HK-2 (cell line): ENCODE measurements around the gene CYP39A1.
"Not testable (repeated sequence)": the region's sequence is repeated elsewhere in the genome, so short reads cannot be mapped to it uniquely, and the experiment has no call there.

Experiments used
- DNase-seq: peaks from one replicate; pipeline ENCODE4 v3.0.0-alpha.2; 2018; ENCODE audit not compliant: unreplicated experiment

CYP39A1 gene

DNA sequence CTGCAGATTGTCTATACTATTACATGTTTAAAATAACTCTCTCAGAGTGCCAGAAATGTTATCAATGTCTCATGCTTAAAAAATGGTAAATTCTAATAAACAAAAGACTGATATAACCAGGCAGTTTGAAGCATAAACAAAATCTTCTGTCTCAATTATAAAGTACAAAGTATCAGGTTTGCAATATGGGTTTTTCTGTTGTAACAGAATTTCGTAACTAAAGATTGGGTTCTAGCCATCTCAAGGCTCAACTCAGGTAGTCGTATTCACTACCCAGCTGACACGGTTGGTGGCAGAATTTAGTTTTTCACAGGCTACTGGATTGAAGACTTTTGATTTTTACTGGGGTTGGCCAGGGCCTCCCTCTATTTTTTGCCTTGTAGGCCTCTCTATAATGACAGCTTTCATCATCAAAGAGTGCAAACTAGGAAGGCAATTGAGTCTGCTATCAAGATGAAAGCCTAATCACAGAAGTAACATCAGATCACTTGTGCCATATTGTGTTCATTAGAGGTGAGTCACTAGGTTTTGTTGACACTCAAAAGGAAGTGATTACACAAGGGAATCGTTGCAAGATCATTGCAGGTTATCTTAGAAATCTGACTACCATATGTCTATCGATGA, 3.6 kb downstream of the CYP39A1 start:
- DNase-seq, result no peak

DNA sequence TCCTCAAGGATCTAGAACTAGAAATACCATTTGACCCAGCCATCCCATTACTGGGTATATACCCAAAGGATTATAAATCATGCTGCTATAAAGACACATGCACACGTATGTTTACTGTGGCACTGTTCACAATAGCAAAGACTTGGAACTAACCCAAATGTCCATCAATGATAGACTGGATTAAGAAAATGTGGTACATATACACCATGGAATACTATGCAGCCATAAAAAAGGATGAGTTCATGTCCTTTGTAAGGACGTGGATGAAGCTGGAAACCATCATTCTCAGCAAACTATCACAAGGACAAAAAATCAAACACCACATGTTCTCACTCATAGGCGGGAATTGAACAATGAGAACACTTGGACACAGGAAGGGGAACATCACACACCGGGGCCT, 4.5 kb downstream of the CYP39A1 start:
- not testable (repeated sequence) for DNase-seq

DNA sequence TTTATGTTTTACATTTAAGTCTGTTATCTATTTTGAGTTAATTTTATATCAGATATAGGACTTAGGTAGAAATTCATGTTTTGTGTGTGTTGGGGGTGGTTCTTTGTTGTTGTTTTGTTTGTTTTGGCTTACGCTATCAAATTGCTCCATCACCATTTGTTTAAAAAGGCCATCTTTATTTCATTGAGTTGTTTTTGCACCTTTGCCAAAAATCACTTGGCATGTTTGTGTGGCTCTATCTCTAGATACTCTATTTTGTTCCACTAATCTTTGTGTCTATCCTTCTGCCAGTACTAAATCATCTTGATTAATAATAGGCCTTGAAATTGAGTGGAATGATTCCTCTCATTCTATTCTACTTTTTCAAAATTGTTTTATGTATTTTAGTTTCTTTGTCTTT, 7.4 kb downstream of the CYP39A1 start:
- DNase-seq, result no peak

DNA sequence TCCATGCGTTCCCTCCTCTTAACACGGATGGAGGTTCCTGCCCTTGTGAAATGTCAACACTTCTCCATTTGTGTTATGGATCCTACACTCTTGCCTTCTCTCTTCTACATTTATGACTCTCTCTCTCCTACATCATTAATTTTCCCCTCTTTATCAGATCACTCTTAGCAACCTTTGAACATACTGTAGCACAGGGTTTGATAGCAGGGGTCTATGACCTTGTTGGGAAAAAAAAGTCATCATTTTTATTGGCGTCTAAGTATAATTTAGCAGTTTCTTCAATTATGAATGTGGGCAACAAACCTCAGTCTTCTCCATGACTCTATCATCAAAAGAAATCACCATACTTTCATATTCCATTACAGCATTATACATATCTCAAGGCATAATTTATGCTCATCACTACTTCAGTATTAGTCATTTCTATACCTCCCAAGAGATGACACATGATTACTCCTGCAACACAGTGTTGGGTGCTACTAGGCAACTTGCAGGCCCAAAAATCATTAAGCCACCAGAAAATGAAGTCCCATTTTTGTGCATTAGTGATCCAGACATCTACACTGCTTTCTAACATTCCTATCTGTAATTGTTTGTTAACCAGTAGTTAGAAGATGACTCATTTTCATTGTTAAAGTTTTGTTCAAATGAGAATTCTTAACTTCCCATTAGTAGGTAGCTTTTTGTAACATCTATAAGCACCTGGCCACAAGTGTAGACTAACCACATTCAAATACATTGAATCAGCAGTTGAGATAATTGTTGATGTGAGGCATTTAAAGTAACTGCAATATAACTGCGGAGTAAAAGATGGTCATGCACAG, 9.5 kb downstream of the CYP39A1 start:
- no peak for DNase-seq

DNA sequence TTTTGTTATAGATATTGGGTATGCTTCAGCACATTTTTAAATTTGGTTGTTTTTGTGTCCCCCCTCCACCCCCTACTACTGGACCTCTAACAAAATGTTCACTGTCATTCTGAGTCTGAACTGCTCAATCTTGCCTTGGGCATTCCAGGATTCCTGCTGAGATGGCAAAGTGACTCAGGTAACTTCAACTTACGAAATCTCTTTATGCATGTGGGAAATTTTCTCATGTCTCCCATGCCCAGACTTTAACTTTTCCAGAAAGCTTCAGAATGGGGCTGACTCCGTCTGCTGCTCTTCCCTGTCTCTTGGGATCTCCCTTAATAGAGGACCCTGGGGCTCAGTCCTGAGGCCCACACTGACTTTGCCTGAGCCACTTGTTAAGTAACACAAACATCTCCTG, 14.0 kb downstream of the CYP39A1 start:
- DNase-seq, result no peak

DNA sequence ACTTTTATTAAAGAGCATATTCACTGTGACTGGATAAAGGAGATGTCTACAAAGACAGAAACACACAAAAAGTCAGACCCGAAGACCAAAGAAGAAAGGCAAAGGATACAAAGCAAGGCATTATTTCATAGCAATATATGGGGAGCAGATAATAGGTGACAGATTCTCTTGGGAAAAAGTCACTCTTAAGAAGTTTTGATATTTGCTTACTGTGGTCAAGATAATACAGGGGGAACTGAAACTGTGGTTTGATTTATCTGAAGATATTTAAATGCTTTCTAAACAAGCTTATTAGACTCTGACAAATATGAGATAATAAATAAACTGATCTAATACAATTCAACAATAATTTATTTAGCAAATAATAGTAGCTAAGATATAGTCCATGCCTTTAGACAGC, 14.7 kb downstream of the CYP39A1 start:
- no peak for DNase-seq

DNA sequence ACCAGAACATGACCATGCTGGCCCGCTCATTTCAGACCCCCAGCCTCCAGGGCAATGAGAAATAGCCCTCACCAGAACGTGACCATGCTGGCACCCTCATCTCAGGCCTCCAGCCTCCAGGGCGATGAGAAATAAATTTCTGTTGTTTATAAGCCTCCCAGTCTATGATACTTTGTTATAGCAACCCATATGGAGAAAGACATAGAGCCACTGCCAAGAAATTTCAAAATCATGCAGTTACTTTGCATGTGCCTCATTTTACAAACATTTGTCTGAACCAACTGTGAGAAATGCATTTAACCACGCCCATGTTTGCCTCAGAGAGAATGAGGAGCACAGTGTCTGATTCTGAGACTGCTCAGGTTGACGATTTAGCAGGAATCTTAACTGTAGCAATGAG, 15.5 kb downstream of the CYP39A1 start:
- no peak for DNase-seq

DNA sequence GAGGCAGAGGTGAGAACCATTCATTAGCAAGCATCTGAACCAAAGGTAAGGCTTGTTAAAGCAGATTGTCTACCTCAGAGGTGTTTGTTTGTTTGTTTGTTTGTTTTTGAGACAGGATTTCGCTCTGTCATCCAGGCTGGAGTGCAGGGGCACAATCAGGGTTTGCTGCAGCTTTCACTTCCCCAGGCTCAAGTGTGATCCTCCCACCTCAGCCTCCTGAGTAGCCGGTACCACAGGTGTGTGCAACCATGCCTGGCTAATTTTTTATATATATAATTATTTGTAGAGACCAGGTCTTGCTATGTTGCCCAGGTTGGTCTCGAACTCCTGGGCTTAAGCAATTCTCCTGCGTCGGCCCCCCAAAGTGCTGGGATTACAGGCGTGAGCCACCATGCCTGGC, 17.2 kb downstream of the CYP39A1 start:
- DNase-seq, result no peak

DNA sequence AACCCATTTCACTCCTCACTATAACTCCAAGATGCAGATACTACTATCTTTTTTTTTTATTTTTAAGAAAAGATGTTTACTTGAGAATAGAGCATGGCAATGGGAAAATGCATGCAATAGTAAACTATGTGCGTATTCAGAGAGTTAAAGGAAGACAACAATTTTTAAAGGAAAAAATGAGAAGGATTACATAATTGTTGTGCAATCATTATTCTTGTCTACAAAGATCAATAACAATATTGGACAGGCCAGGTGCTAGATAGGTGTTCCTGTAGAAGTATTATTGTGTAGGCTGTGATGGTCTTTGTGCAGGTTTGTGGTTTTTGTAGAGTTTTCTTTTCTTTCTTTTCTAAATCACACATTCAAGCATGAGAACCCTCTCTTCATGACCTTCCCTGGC, 20.6 kb downstream of the CYP39A1 start:
- DNase-seq, result no peak

DNA sequence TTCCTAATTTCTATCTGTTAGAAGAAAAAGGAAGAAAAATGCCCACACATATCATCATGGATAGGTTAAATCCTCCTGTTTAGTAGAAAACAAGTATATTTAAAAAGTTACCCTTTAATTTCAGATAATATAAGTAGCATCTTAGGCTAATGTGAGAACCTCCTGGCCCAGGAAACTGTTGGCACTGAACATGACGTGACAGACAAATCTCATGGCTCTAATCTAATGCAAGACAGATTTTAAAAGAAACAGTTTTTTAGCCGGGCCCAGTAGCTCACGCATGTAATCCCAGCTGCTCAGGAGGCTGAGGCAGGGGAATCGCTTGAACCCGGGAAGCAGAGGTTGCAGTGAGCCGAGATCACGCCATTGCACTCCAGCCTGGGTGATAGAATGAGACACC, 22.9 kb downstream of the CYP39A1 start:
- no peak for DNase-seq

DNA sequence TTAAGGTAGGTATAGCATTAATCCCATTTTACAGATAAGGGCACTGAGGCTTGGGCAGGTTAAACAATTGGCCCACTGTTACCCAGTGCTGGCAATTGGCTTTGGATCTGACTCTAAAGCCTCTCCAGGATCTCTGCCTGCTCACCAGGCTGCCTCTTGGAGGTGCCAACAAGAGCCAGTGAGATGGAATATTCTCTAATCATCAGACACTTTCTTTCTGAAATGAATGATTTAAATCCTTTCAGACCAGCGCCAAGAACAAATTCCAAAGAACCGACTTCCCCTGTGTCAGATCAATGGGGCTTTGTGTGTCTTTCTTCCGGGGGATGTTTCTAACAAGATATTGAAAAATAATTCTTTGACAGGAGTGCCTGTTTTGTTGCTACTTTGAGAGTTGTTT, 23.6 kb downstream of the CYP39A1 start:
- DNase-seq, result no peak

DNA sequence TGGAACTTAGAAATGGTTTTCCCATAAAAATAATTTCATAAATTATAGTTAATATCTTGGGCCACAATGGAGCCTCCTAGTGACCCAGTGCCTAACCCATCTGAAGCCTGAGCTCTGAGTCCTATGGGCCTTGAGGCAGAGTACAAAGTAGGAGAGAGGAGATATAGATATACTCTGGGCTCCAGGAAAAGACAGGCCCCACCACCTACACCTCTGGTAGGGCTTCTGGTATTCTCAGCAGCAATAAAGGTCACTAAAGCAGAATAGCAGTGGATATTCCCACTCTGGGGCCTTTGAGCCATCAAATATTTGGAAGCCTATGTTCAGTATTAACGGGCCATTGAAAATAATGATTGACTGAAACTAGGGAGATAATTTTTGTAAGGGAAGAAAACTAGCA, 24.1 kb downstream of the CYP39A1 start:
- DNase-seq, result no peak

DNA sequence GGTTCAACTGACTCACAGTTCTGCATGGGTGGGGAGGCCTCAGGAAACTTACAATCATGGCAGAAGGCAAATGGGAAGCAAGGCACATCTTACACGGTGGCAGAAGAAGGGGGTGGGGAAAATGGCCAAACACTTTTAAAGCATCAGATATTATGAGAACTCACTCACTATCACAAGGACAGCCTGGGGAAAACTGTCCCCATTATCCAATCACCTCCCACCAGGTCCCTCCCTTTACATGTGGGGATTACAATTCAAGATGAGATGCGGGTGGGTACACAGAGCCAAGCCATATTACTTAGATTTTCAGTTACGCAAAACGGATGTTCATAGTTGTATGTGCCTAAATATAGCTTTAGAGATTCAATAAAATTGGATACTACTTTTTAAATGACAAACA, 25.6 kb downstream of the CYP39A1 start:
- no peak for DNase-seq

DNA sequence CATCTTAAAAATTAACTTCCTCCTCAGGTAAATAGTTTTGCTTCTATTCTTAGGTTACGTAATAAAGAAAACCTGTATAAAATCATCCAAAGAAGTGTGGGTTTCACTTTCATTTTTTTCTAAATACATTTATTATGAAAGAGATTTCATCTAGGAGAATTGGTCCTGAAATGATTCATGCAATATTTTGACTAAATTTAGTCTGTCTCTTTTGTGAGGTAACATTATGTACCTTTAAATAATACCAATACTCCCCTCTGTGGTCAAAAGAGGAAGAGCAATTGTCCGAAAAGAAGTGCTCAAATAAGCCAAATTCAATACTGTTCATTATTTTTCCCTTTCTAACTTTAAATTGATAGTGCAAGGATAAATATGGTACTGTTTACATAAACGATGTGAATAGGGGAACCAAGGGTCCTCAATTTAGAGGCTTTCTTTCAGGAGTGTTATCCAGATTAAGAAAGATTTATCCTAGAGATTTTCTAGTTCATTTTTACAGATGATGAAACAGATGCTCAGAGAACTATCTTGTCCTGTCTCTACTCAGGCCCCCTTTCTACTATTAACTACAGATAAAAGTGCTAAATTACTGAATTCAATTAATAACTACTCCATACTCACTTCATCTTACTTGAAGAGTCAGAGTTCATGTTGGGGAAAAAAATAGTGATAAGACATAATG, 26.2 kb downstream of the CYP39A1 start:
- no peak for DNase-seq

DNA sequence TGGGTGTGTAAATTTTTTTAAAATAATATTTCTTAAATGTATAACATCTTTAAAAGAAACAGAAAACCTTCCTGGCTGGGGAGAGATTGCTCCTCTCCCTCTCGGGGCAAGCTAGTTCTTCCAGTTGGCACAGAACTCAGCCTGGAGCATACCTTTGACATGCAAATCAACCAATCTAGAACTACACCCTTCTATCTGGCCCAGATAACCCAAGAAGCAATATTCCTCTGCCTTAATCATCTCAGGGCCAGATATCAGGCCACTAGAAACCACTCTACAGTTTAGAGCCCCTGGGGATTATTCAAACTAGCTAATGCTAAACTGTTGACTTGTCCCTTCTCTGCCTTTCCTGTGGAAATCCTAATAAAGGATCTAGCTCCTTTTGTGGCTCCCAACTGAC, 33.9 kb downstream of the CYP39A1 start:
- no peak for DNase-seq

DNA sequence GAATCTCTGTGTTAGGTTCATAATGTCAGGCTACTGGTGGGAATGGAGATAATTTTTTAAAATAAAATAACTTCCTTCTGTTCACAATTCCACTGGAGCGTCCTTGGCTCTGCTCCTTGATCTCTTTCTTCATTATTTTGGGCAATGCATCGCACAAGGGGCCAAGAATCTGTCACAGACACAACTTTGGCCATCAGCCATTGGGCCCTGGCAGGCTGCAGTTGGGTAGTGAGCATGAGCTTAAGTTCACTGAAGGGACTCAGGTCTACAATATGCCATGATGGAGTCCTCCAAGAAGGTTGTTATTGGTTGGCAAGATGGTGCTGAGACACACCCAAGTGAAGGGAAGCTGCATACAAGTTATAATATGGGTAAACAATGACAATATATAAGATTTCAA, 40.0 kb downstream of the CYP39A1 start:
- DNase-seq, result no peak

DNA sequence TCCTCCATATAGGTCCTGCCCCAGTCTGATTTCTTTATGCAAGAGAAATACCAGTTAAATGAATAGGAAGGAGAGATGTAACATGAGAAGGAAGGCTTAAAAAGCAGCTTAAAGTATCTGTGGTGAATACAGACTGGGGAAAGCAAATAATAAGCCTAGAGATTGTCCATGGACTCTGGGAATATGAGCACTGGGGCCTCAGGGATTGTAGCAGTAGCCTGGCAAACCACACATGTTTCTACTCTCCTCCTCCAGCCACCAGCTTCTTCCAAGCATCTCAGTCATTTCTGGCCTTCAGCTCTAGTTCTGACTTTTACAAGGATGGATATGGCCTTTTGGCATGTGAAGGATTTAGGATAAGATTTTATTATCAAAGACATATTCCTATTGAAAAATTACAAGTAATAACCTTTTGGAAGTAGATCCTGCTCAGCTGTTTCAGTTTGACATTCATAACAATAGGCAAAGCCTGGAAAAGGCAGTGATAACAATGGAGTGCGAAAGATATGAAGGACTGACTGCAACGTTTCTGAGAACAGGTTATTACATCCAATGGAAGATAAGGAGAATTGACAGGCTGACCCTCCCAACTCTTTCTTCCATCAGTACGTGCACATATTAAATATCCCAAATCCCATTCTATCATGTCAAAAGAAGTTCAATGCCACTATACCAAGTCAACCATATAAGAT, 41.6 kb downstream of the CYP39A1 start:
- DNase-seq, result no peak

DNA sequence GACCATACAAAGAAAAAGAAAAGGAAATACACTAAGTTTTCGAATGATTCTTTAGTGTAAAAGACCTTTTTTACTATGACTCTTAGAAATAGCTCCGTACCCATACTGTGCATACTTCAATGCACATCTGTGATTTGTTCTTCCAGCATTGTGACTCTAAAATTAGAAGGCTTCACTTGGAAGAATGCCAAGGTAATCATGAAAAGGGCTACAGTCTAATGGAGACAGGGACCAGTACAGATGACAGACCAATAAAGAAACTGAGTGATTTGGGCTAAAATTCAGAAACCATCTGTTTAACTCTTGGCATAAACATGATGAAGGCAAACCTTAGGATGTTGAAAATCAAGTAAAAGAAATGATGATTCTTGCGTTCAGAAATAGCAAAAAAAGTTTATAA, 46.3 kb downstream of the CYP39A1 start:
- no peak for DNase-seq

DNA sequence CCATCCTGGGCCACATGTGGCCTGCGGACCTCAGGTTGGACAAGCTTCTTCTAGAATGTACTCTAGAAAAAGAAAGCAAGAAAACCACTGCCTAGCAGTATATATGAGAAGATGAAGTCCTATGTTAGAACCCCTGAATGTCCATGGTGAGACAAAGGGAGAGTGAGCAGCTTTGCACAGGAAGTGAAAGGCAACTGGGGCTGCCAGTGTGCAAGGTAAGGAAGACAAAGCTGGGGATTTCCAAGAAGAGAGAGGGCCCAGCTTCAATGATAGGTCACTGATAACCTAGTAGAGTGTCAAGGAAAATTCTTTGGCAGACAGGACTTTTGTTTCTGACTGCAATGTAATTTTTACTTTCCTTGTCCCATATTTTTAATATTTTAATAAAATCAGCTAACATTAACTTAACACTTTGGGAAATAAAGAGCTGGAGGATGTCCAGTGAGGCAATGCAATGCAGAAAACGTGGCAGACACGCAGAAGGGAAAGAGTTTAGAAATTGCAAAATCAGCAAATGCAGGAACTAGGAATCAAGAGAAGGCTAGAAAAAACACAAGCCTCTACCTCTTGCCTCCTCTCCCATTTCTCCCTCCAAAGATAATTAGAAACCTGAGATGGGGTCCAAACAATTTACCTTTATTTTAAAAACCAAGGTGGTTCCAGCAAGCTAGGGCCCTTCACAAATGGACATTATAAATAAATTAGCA, 47.4 kb downstream of the CYP39A1 start:
- no peak for DNase-seq

DNA sequence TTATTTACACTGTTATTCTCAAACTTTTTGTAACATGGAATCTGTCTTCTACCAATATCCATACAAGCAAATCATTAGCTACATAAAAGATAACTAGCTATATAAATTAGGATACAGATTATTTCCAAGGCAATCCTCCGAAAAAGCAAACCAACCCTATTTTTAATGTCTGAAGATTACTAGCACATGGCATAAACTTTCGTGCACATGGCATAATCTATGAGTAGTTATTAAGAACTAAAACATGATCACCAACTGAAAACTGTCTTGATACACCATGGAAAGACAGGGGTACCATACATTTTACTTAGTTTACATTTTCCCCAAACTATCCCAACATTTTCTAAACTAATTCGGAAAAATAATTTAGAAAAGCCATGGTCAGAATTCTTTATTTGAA, 54.4 kb downstream of the CYP39A1 start:
- DNase-seq, result no peak

DNA sequence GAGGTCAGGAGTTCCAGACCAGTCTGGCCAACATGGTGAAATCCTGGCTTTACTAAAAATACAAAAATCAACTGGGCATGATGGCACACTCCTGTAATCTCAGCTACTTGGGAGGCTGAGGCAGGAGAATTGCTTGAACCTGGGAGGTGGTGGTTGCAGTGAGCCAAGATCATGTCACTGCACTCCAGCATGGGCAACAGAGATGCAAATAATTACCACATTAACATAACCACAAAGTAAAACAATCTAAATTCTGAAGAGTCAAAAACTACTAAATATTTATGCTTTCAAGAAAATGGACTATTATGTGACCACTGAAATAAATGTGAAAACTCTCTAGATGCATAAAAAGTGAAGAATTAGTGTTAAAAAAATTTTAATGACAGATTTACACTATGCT, 59.9 kb downstream of the CYP39A1 start:
- no peak for DNase-seq

DNA sequence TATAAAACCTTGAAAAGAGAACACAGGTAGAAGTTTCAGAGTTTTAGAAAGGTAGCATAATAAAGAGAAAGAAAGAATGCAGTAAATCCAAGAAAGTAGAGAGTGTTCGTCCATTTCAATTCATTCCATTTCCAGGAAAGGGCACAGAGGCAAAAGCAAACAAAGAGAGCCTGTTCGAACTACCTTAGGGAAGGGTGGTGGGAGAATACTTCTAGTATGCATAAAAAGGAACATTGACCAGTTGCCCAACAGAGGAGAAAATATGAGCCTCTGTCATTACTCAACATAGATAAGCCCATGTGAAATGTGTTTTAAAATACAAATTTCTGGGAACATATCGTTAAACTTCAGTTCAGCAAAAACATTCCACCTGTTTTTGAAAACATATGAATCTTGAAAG, 60.6 kb downstream of the CYP39A1 start:
- DNase-seq, result no peak
